H1 (cell line): ENCODE data around the gene SND1.

ENCODE experiments used
- EZH2 ChIP-seq: fragments of 200-600 bp; sonication (generic); IDR thresholded peaks from 2 replicates; pipeline ENCODE4 v1.7.1; 2012; ENCODE audit warnings: low read depth, mild to moderate bottlenecking, moderate library complexity, low read length, inconsistent platforms; ENCODE audit not compliant: severe bottlenecking
- HDAC6 ChIP-seq: IDR thresholded peaks from one replicate; pipeline ENCODE4 v1.7.1; 2012; ENCODE audit warnings: low read depth, mild to moderate bottlenecking, inconsistent platforms, low read length, moderate library complexity
- JUND ChIP-seq: IDR thresholded peaks from 2 replicates; pipeline ENCODE4 v1.6.1; 2011; ENCODE audit warnings: mild to moderate bottlenecking, improper control_type of control experiment, low read length
- KDM5A ChIP-seq: fragments of 200-600 bp; IDR thresholded peaks from 2 replicates; pipeline ENCODE4 v1.7.1; 2012; ENCODE audit warnings: mild to moderate bottlenecking, low read length, inconsistent platforms, mixed read lengths
- POLR2A ChIP-seq, 2 experiments: IDR thresholded peaks; 1 replicate in 1 of 2; 2 replicates in 1 of 2; pipeline ENCODE4 v1.6.1; 2011; ENCODE audit warnings: low read depth in 2 of 2, low read length in 2 of 2, mild to moderate bottlenecking in 2 of 2; ENCODE audit errors: control extremely low read depth in 1 of 2
- RAD21 ChIP-seq, 2 experiments: IDR thresholded peaks in 1 of 2; conservative IDR thresholded peaks in 1 of 2; 2 replicates each; pipeline ENCODE4 v1.6.1; 2011; ENCODE audit warnings: low read depth in 2 of 2, low read length in 2 of 2, improper control_type of control experiment in 1 of 2, inconsistent platforms in 1 of 2, mild to moderate bottlenecking in 1 of 2, moderate library complexity in 1 of 2
- TAF1 ChIP-seq: IDR thresholded peaks from 2 replicates; pipeline ENCODE4 v1.6.1; 2011; ENCODE audit warnings: mild to moderate bottlenecking, low read depth, low read length
- TEAD4 ChIP-seq: IDR thresholded peaks from 2 replicates; pipeline ENCODE4 v1.6.1; 2012; ENCODE audit warnings: low read depth, low read length, inconsistent platforms, mixed read lengths
- TF ChIP-seq, protein P1 (sequence below), 3 experiments: IDR thresholded peaks; 1 replicate in 2 of 3; 2 replicates in 1 of 3; pipeline versions ENCODE4 v1.5.1 to v1.6.1; 2011; ENCODE audit warnings: low read length in 3 of 3, mild to moderate bottlenecking in 3 of 3, inconsistent platforms in 2 of 3, low read depth in 1 of 3, moderate library complexity in 1 of 3; ENCODE audit not compliant: insufficient read depth in 1 of 3; ENCODE audit errors: control extremely low read depth in 1 of 3
- TF ChIP-seq, protein P2 (sequence below): IDR thresholded peaks from 2 replicates; pipeline ENCODE4 v1.6.1; 2012; ENCODE audit warnings: low read length, inconsistent platforms
- TF ChIP-seq, protein P3 (sequence below): IDR thresholded peaks from 2 replicates; pipeline ENCODE4 v1.6.1; 2012; ENCODE audit warnings: inconsistent platforms
- TF ChIP-seq, protein P4 (sequence below): IDR thresholded peaks from 2 replicates; pipeline ENCODE4 v1.6.1; 2011; ENCODE audit warnings: low read length, improper control_type of control experiment

DNA sequence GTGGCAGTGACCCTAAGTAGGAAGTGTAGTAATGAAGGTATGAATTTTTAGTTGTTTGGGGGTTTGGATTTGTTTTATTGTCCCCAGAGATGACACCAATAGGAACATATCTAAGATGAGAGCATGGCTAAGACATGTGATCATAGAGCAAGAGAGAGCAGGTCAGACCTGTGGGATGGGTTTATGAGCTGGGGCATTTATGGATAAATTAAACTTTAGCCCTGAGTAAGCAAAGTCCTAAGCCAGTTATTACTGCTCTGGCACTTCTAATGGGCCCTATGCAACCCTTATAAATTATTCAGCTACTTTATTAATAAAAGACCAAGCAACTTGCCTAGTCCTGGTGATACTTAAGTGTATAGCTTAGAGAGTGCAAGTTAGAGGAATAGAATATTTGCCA is 294.1 kb downstream of the SND1 start:
- TF ChIP-seq, protein P1, sequence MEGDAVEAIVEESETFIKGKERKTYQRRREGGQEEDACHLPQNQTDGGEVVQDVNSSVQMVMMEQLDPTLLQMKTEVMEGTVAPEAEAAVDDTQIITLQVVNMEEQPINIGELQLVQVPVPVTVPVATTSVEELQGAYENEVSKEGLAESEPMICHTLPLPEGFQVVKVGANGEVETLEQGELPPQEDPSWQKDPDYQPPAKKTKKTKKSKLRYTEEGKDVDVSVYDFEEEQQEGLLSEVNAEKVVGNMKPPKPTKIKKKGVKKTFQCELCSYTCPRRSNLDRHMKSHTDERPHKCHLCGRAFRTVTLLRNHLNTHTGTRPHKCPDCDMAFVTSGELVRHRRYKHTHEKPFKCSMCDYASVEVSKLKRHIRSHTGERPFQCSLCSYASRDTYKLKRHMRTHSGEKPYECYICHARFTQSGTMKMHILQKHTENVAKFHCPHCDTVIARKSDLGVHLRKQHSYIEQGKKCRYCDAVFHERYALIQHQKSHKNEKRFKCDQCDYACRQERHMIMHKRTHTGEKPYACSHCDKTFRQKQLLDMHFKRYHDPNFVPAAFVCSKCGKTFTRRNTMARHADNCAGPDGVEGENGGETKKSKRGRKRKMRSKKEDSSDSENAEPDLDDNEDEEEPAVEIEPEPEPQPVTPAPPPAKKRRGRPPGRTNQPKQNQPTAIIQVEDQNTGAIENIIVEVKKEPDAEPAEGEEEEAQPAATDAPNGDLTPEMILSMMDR (IDR thresholded peaks at IDR 0.05; ENCODE audit: control extremely low read depth in 1 of 3, insufficient read depth in 1 of 3, low read depth in 1 of 3, low read length in 3 of 3) = no peak
- TF ChIP-seq KDM5A = no peak
- TF ChIP-seq, protein P2, sequence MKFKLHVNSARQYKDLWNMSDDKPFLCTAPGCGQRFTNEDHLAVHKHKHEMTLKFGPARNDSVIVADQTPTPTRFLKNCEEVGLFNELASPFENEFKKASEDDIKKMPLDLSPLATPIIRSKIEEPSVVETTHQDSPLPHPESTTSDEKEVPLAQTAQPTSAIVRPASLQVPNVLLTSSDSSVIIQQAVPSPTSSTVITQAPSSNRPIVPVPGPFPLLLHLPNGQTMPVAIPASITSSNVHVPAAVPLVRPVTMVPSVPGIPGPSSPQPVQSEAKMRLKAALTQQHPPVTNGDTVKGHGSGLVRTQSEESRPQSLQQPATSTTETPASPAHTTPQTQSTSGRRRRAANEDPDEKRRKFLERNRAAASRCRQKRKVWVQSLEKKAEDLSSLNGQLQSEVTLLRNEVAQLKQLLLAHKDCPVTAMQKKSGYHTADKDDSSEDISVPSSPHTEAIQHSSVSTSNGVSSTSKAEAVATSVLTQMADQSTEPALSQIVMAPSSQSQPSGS = no peak
- TF ChIP-seq, protein P3, sequence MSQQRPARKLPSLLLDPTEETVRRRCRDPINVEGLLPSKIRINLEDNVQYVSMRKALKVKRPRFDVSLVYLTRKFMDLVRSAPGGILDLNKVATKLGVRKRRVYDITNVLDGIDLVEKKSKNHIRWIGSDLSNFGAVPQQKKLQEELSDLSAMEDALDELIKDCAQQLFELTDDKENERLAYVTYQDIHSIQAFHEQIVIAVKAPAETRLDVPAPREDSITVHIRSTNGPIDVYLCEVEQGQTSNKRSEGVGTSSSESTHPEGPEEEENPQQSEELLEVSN = no peak
- TF ChIP-seq, protein P4, sequence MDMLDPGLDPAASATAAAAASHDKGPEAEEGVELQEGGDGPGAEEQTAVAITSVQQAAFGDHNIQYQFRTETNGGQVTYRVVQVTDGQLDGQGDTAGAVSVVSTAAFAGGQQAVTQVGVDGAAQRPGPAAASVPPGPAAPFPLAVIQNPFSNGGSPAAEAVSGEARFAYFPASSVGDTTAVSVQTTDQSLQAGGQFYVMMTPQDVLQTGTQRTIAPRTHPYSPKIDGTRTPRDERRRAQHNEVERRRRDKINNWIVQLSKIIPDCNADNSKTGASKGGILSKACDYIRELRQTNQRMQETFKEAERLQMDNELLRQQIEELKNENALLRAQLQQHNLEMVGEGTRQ = no peak
- no peak for TF ChIP-seq POLR2A (IDR thresholded peaks at IDR 0.05; ENCODE audit: control extremely low read depth in 1 of 2, low read depth in 2 of 2, low read length in 2 of 2)
- TF ChIP-seq TAF1 = no peak
- TF ChIP-seq HDAC6 = no peak
- TF ChIP-seq RAD21 (IDR thresholded peaks at IDR 0.05 in 1 of 2, conservative IDR thresholded peaks at IDR 0.05 in 1 of 2; ENCODE audit: low read depth in 2 of 2, low read length in 2 of 2) = no peak
- TF ChIP-seq JUND = no peak
- no peak for TF ChIP-seq EZH2
- TF ChIP-seq TEAD4 = no peak
